Upper lobe of left lung (tissue), 6 donors: ENCODE data around the gene HIBCH. TPM values are rescaled to one million over a fixed set of nuclear protein-coding genes. Genes with fewer than 3 reads are reported as not detected.

Source experiments
- ATAC-seq, 2 donors: fragments of 200-7000 bp; cut with Tn5 transposase; one replicate each; pipeline ENCODE4 v1.9.1; 2022; ENCODE audit warnings: mild to moderate bottlenecking in 2 of 2, moderate library complexity in 2 of 2; ENCODE audit not compliant: low FRiP score in 2 of 2
- DNase-seq, 2 donors: peaks; one replicate each; pipeline ENCODE4 v3.0.0-alpha.2; 2019 to 2020
- H3K27ac ChIP-seq, 4 donors: fragments of 200-600 bp; sonication (generic); one replicate each; pipeline ENCODE4 v1.5.1; 2016 to 2019
- H3K27me3 ChIP-seq, 4 donors: fragments of 200-600 bp; sonication (generic); one replicate each; pipeline ENCODE4 v1.5.1; 2017 to 2019
- H3K36me3 ChIP-seq, 4 donors: fragments of 200-600 bp; sonication (generic); one replicate each; pipeline ENCODE4 v1.5.1; 2016 to 2019
- H3K4me1 ChIP-seq, 4 donors: fragments of 200-600 bp; sonication (generic); one replicate each; pipeline ENCODE4 v1.5.1; 2018 to 2019
- H3K4me3 ChIP-seq, 4 donors: fragments of 200-600 bp; sonication (generic); one replicate each; pipeline ENCODE4 v1.5.1; 2017 to 2019; ENCODE audit warnings: mild to moderate bottlenecking in 2 of 4, moderate library complexity in 1 of 4
- H3K9me3 ChIP-seq, 4 donors: fragments of 200-600 bp; sonication (generic); one replicate each; pipeline ENCODE4 v1.5.1; 2018 to 2019
- EP300 ChIP-seq, 4 donors: sonication (generic); formaldehyde crosslinking; IDR thresholded peaks; one replicate each; pipeline ENCODE4 v1.5.1; 2017; ENCODE audit warnings: antibody characterized with exemption in 4 of 4, control low read depth in 2 of 4
- POLR2A ChIP-seq, 4 donors: fragments of 450-650 bp; IDR thresholded peaks; one replicate each; pipeline ENCODE4 v1.5.1; 2016 to 2017; ENCODE audit warnings: antibody characterized with exemption in 4 of 4, mild to moderate bottlenecking in 2 of 4
- POLR2AphosphoS5 ChIP-seq, 2 donors: sonication (generic); formaldehyde crosslinking; IDR thresholded peaks; one replicate each; pipeline ENCODE4 v1.5.1; 2017; ENCODE audit warnings: antibody characterized with exemption in 2 of 2
- WGBS, 2 donors: methylation state at CpG; one replicate each; pipeline ENCODE4 v1.1.5; 2017 to 2018; 5-methylcytosine and 5-hydroxymethylcytosine counted together
- total RNA-seq, 6 donors: library from RNA; depleted of rRNA in 4 of 6; stranded (reverse); fragments of >200 nt in 4 of 6; gene quantifications; one replicate each; pipeline versions ENCODE4 v1.1.0 to v1.2.1, GENCODE V29; 2016 to 2021
- TF ChIP-seq, protein P1 (sequence below), 6 experiments: fragments of 450-650 bp in 4 of 6; fragments of 200-600 bp in 2 of 6; sonication (generic) in 2 of 6; IDR thresholded peaks; one replicate each; pipeline ENCODE4 v1.5.1; 2016 to 2019; ENCODE audit warnings: antibody characterized with exemption in 6 of 6
- donor health status: DM: no; HTN: no; CAD: no; lungs with moderate emphysema.
- donor health status: DM: no; HTN: yes; CAD: no; lungs with severe emphysema.

HIBCH gene
- total RNA-seq, 6 donors from 2014 or later = 10.1 to 24.2 (median 14.7) TPM

DNA sequence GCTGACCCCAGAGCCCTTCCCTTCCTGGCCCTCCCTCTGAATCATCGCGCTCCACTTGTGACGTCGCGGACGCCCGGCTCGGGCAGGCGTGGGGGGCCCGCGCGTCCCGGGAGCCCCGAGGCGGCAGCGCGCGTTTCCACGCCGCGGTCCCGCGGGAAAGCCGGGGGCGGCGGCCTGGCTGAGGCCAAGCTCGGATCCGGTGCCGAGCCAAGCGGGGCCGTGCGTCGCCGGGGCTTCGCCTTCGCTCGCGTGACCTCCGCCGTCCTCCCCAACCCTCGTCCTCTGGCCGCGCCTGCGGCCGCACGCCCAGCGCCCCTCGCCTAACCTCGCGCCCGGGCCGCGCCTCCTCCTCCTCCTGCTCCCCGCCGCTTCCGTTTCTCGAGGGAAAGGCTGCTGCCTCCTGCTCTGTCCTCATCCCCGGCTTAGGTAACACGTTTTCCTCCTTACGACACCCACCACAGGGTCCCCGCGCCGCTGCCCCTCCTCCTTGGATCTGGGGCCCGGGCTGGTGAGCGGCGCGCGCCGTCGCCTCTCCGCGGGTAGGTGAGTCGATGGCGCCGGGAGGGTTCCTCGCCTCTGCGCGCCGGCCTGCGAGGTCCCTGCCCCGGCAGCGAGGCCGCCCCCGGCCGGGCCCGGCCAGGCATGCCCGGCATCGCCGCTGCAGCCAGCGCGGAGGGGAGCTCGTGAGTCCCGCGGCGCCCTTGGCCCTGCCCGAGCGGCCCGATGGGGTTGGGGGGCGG is 24.1 kb upstream of the HIBCH start, which contains the start of gene INPP1:
INPP1 (plus strand) TSS at position 54 of the 740 bp plus-strand sequence. CDS start 16,514 bp downstream, outside the sequence.
- Histone ChIP-seq H3K27me3 (no peaks in the 10 kb centered on the region), H3K27ac (peak within 1 kb of the TSS; percentile 90 to 97 (median 94)), H3K36me3 (no peaks in the 10 kb centered on the region), H3K4me1 (peaks cover 0 to 25% (median 14%) of the 10 kb centered on the region in 4 donors), H3K9me3 (no peaks in the 10 kb centered on the region), H3K4me3 (peak within 1 kb of the TSS; percentile 50 to 87 (median 79))
- DNase-seq (peak; percentile 73 to 94), ATAC-seq (peak; percentile 87 to 97)
- TF ChIP-seq POLR2A (IDR thresholded peaks at IDR 0.05) = peak in 3 of 4 donors; percentile 47 to 75 (median 74)
- TF ChIP-seq, protein P1, sequence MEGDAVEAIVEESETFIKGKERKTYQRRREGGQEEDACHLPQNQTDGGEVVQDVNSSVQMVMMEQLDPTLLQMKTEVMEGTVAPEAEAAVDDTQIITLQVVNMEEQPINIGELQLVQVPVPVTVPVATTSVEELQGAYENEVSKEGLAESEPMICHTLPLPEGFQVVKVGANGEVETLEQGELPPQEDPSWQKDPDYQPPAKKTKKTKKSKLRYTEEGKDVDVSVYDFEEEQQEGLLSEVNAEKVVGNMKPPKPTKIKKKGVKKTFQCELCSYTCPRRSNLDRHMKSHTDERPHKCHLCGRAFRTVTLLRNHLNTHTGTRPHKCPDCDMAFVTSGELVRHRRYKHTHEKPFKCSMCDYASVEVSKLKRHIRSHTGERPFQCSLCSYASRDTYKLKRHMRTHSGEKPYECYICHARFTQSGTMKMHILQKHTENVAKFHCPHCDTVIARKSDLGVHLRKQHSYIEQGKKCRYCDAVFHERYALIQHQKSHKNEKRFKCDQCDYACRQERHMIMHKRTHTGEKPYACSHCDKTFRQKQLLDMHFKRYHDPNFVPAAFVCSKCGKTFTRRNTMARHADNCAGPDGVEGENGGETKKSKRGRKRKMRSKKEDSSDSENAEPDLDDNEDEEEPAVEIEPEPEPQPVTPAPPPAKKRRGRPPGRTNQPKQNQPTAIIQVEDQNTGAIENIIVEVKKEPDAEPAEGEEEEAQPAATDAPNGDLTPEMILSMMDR (IDR thresholded peaks at IDR 0.05) = peak in 1 of 6 experiments; percentile 26
- peak; percentile 16 to 70 for TF ChIP-seq POLR2AphosphoS5 (IDR thresholded peaks at IDR 0.05)
- no peak for TF ChIP-seq EP300 (IDR thresholded peaks at IDR 0.05)
- 0% methylated on average over 20 to 90 of the region's 99 CpGs for WGBS, 2 donors

DNA sequence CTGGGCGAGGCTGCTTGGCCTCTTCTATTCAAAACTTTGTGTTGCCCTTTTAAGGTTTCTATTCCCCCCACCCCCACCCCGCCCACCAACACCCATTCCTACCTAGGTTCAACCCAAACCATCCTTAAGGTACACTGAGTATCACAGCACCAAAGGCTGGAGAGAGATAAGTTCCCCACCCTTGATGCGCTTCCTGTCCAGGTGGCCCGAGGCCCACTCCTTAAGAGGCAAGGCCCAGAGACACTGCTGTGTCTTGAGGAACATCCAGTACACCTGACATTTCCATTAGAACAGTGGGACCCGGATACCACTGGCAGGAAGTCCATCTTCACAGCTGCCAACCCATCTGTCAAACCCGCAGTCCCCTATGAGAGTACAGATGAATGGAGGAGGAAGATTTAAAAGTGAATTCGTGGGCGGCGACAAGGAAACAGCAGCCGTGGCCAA is 23.5 kb upstream of the HIBCH start:
- H3K36me3 ChIP-seq = no peaks in the 10 kb centered on the region
- TF ChIP-seq EP300 (IDR thresholded peaks at IDR 0.05) (peak in 2 of 4 donors; percentile 76 to 78), POLR2AphosphoS5 (IDR thresholded peaks at IDR 0.05) (peak in 1 of 2 donors; percentile 74), POLR2A (IDR thresholded peaks at IDR 0.05) (no peak)
- TF ChIP-seq, protein P1 (IDR thresholded peaks at IDR 0.05) = no peak
- H3K4me1 ChIP-seq = peaks cover 0 to 25% (median 14%) of the 10 kb centered on the region in 4 donors
- H3K27ac ChIP-seq = peak overlapping the region; percentile 90 to 97 (median 94)
- no peaks in the 10 kb centered on the region for H3K9me3 ChIP-seq
- ATAC-seq (peak in 1 of 2 donors; percentile 68), DNase-seq (no peak)
- peak overlapping the region in 3 of 4 donors; percentile 78 to 87 (median 80) for H3K4me3 ChIP-seq
- H3K27me3 ChIP-seq = no peaks in the 10 kb centered on the region
- WGBS, 2 donors = 30 to 97% methylated on average over 3 to 10 of the region's 10 CpGs

DNA sequence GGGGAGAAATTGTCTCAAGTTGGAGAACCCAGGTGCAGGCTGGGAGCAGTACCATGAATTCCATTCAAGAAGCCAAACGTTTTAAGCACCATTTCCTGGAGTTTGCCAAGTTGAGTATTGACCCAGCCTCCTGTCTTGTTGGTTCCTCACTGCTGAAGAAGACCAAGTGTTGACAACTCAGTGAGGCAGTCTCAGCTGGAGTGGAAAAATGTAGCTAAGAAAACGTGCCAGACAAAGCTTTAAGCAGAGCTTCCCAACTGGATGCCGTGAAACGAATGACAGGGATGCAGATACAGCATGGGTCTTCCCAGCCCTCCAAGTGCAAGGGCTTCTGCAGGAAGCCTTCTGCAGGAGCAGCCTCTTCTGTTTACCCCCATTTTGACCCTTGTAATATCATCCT is 23.0 kb upstream of the HIBCH start:
- H3K27me3 ChIP-seq = no peaks in the 10 kb centered on the region
- H3K4me1 ChIP-seq = peaks cover 0 to 25% (median 14%) of the 10 kb centered on the region in 4 donors
- WGBS, 2 donors = 47 to 62% methylated on average over 4 of the region's 4 CpGs
- H3K9me3 ChIP-seq = no peaks in the 10 kb centered on the region
- peak overlapping the region; percentile 90 to 97 (median 94) for H3K27ac ChIP-seq
- ATAC-seq (no peak), DNase-seq (no peak)
- no peak for TF ChIP-seq POLR2AphosphoS5 (IDR thresholded peaks at IDR 0.05)
- TF ChIP-seq EP300 (IDR thresholded peaks at IDR 0.05) = no peak
- no peak for TF ChIP-seq POLR2A (IDR thresholded peaks at IDR 0.05)
- TF ChIP-seq, protein P1 (IDR thresholded peaks at IDR 0.05) = no peak
- H3K36me3 ChIP-seq = no peaks in the 10 kb centered on the region
- H3K4me3 ChIP-seq = peak overlapping the region in 1 of 4 donors; percentile 80

DNA sequence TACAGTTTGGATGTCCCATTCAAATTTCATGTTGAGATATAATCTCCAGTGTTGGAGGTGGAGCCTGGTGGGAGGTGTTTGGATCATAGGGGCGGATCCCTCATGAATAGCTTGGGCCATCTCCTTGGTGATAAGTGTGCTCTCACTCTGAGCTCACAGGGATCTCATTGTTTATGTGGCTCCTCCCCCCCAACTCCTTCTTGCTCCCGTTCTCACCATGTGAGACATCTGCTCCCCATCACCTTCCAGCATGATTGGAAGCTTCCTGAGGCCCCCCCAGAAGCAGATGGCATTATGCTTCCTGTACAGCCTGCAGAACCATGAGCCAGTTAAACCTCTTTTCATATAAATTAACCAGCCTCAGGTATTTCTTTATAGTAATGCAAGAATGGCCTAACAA is 20.7 kb upstream of the HIBCH start:
- peaks cover 0 to 29% (median 14%) of the 10 kb centered on the region in 4 donors for H3K4me1 ChIP-seq
- H3K4me3 ChIP-seq = no peak overlapping the region
- no peak overlapping the region for H3K27ac ChIP-seq
- ATAC-seq (no peak), DNase-seq (no peak)
- no peaks in the 10 kb centered on the region for H3K36me3 ChIP-seq
- WGBS, 2 donors = 60 to 81% methylated on average over 2 of the region's 2 CpGs
- no peak for TF ChIP-seq EP300 (IDR thresholded peaks at IDR 0.05)
- TF ChIP-seq, protein P1 (IDR thresholded peaks at IDR 0.05) = no peak
- no peaks in the 10 kb centered on the region for H3K27me3 ChIP-seq
- H3K9me3 ChIP-seq = no peaks in the 10 kb centered on the region
